ENCODE measurements around the gene PDCD7.
A peak's percentile ranks its signal among the peaks of the same experiment; 100 is the strongest.
"Not testable (repeated sequence)": the region's sequence is repeated elsewhere in the genome, so short reads cannot be mapped to it uniquely, and the experiment has no call there.

PDCD7 gene

DNA sequence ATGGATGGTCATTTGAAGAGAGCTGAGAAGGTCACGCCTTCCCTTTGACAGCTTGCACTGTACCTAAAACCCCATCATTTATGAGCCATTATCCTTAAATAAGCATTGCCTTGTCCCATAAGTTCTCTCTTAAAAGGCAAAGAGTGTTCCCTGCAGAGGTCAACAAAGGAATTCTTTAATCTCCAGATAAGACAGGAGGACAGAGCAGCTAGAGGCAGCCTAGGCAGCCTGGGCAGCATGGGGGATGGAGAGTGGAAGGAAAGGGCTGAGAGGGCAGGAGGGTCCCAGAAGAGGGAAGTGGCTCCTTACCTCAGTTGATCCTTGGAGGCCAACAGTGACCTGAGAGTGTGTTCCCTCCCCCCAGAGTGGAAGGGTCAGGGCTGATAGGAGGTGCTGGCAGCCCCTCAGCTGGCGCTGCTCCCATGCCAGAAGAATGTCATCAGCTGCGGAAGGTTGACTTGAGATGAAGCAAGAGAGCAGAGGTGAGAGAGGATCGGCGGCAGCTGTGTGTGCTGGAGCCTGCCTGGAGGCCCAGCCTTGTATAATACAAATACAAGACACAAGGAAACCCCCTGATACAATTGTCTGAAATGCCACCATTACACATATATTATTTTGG is 44.3 kb downstream of the PDCD7 start:
- DNase-seq, result no peak

- DNase-seq, result no peak
These were observed 45.0 kb downstream of the PDCD7 start for GRCh38 chr15:65088643-65089021.

- DNase-seq, result no peak
These were observed 45.5 kb downstream of the PDCD7 start for GRCh38 chr15:65087873-65088642.

GRCh38 chr15:65087411-65087810 is 46.2 kb downstream of the PDCD7 start:
- DNase-seq, result no peak

GRCh38 chr15:65086680-65087111 is 46.9 kb downstream of the PDCD7 start:
- DNase-seq, result no peak

- DNase-seq, result peak; percentile 23 to 61 (median 38)
These were observed 47.5 kb downstream of the PDCD7 start for GRCh38 chr15:65085990-65086679.

DNA sequence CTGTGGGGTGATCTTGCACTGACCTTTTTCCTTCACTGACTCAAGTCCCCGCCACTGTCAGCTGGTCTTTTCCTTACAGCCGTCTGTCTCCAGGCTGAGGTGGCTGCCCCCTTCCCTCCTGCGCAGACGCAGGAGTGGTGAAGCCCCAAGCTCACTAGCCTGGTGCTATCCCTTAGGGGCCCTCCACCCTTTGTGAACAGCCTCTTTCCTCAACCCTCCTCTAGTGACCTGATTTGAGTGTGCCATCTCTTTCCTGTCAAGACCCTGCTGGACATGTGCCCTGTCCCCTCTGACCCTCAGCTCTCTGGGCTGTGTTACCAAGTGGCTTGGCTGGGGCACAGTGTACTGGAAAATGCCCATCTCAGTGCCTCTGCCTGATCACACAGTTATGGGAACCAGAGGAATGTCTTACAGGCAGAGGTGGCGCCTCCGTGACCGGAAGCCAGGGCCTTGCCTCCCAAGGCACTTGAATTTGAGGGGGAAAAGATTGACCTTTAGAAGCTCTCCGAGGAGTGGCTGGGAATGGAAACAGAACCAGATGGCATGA is 48.3 kb downstream of the PDCD7 start:
- DNase-seq, result no peak

GRCh38 chr15:65084500-65085206 is 49.0 kb downstream of the PDCD7 start:
- no peak for DNase-seq

- no peak for DNase-seq
These were observed 50.3 kb downstream of the PDCD7 start for GRCh38 chr15:65083262-65083701.

DNA sequence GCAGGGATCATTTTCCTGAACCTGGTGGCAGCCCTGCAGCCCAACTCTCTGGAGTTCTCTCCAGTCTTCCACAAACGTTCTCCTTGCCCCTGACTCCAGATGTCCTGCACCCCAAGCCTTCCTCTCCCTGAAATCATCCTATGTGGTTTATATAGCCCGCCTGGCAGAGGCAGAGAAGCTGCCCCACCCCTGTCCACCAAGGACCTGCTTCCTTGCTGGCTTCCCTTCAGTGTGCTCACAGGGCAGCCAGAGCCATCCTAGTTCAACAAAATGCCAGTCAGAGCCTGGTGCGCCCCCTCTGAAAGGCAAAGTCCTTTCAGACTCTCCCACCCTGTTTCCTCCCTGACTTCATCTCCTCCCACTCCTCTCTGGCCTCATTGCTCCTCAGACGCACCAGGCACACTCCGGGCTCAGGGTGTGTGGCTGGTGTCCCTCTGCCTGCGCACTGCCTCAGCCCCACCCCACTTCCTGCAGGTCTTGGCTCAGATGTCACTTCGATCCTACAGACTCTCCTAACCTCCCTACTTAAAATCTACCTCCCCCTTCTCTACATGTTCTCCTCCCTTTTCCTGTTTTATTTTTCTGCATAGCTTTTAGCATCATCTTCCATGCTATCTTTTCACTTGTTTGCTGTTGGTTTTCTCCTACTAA is 51.2 kb downstream of the PDCD7 start:
- DNase-seq, result peak; percentile 65 to 89 (median 74)

- DNase-seq, result peak; percentile 62 to 86 (median 70)
These were observed 51.9 kb downstream of the PDCD7 start for GRCh38 chr15:65081758-65082157.

GRCh38 chr15:65081270-65081669 is 52.3 kb downstream of the PDCD7 start:
- no peak for DNase-seq

DNA sequence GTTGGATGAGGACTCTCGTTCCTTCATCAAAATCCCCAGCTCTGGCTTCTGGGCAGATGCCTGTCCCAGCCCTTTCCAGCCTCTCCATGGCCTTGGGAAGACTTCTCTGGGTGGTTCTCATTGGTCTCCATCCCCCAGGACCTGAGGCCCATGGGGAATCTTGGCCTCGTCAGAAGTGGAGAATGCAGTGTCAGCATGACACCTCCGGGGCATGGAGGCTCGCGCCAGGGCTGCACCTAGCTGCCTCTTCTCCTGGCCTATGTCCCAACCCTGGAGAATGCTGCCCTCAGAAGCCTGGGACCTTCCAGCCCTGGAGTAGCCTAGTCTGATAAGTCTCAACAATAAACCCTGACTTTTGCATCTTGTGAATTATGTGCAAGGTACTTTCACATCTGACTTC is 54.0 kb downstream of the PDCD7 start:
- no peak for DNase-seq

DNA sequence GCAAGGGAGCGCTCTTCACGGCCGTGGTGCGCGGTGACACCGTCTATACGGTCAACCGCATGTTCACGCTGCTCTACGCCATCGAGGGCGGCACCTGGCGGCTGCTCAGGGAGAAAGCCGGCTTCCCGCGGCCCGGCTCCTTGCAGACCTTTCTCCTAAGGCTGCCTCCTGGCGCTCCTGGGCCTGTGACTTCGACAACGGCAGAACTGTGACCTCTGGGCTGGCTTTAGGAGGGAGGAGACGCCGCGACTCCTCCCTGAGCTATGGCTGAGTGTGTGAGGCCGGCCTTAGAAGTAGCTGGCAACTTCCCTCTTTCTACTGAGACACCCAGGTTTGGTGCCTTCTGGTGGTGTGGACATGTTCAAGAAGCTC is 55.6 kb downstream of the PDCD7 start:
- DNase-seq, result peak; percentile 50 to 74 (median 68)

- no peak for DNase-seq
These were observed 56.2 kb downstream of the PDCD7 start for GRCh38 chr15:65077291-65077980.

- DNase-seq, result no peak
These were observed 56.9 kb downstream of the PDCD7 start, which contains the start of gene KBTBD13 for GRCh38 chr15:65076486-65077290. Gene KBTBD13, plus strand, starts transcription at chr15:65076746. Its CDS starts 70 bp downstream, at chr15:65076816.

DNA sequence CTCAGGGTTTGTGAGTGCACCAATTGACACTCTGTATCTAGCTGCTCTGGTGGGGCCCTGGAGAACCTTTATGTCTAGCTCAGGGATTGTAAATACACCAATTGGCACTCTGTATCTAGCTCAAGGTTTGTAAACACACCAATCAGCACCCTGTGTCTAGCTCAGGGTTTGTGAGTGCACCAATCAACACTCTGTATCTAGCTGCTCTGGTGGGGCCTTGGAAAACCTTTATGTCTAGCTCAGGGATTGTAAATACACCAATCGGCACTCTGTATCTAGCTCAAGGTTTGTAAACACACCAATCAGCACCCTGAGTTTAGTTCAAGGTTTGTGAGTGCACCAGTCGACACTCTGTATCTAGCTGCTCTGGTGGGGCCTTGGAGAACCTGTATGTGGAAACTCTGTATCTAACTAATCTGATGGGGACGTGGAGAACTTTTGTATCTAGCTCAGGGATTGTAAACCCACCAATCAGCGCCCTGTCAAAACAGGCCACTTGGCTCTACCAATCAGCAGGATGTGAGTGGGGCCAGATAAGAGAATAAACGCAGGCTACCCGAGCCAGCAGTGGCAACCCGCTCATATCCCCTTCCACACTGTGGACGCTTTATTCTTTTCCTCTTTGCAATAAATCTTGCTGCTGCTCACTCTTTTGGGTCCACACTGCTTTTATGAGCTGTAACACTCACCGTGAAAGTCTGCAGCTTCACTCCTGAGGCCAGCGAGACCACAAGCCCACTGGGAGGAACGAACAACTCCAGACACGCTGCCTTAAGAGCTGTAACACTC is 57.8 kb downstream of the PDCD7 start:
- DNase-seq, result not testable (repeated sequence)

GRCh38 chr15:65074946-65075345 is 58.7 kb downstream of the PDCD7 start:
- not testable (repeated sequence) for DNase-seq

DNA sequence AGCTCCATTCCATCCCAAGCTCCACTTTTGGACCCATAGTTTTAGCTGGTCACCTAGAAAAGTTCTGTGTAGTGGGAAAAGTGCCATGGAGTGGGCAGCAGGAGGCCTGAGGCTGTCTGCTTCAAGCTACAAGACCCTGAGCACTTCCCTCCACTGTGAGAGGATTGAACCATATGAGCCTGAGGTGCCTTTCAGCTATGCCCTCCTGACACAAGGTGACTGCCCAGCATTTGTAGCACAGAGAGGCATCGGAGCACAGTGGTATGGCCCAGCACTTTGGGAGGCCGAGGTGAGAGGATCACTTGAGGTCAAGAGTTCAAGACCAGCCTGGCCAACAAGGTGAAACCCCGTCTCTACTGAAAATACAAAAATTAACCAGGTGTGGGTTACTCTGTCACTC is 61.0 kb downstream of the PDCD7 start:
- DNase-seq, result no peak

DNA sequence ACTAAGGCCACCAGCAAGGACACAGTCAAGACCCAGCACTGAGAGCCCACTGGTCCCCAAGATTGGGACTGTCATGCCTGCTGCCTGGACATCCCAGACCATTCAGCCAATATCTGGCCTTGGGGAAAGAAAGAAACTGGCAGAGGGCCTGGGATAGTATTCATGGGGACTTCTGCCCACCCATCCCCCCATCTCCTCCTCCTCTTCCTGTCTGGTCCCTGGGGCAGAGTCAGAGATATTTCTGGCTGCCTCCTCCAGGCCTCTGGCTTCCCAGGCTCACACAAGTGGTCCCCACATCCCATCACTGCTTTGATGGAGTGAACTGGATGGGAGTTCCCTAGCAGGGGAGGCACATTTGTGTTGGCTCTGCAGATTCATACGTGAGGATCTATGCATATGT is 61.6 kb downstream of the PDCD7 start:
- peak in 2 of 4 experiments; percentile 11 to 13 for DNase-seq

All from suppressor macrophage (primary cell).